MCF 10A (cell line): ENCODE measurements around the gene PDHB. TPM values are rescaled to one million over a fixed set of nuclear protein-coding genes. Genes with fewer than 3 reads are reported as not detected.

Experiments
- total RNA-seq: library from RNA; stranded (reverse); gene quantifications from 2 replicates; pipeline ENCODE4 v1.2.3, GENCODE V29; 2022

PDHB gene
- total RNA-seq, 1 experiment from 2014 or later, result 62.2 TPM

Other genes starting within 250 kb of the PDHB start
- gene DNASE1L3, start 222.9 kb downstream of the PDHB start, total RNA-seq, result not detected in 2 replicates
- gene ABHD6, start 196.0 kb downstream of the PDHB start, total RNA-seq, result 3.4 and 3.9 TPM in 2 replicates
- 19.0 and 20.0 TPM in 2 replicates for gene RPP14, start 127.6 kb downstream of the PDHB start, total RNA-seq
- gene HTD2, start 127.3 kb downstream of the PDHB start, total RNA-seq, result 10.1 and 11.5 TPM in 2 replicates
- 55.1 and 62.2 TPM in 2 replicates for gene PXK, start 100.9 kb downstream of the PDHB start, total RNA-seq
- 9.9 and 10.6 TPM in 2 replicates for gene KCTD6, start 58.3 kb upstream of the PDHB start, total RNA-seq
- 4.3 and 14.4 TPM in 2 replicates for gene ACOX2, start 103.4 kb upstream of the PDHB start, total RNA-seq
- gene FAM107A, start 143.6 kb upstream of the PDHB start, total RNA-seq, result not detected in 2 replicates
- gene FAM3D, start 232.9 kb upstream of the PDHB start, total RNA-seq, result not detected in 2 replicates